Hematopoietic multipotent progenitor cell treated with erythropoietin and hydrocortisone succinate and interleukin-3 and kit ligand, for 8 days (in vitro differentiated cells): ENCODE results near the gene CAST.
"Not testable (repeated sequence)": the region's sequence is repeated elsewhere in the genome, so short reads cannot be mapped to it uniquely, and the experiment has no call there.

Source experiments
- DNase-seq: peaks from one replicate; pipeline ENCODE4 v3.0.0-alpha.2; 2015

Gene CAST

GRCh38 chr5:96785326-96786109 lies 123.3 kb downstream of the CAST start:
- no peak for DNase-seq

- no peak for DNase-seq
Measured at GRCh38 chr5:96788112-96788749, 126.1 kb downstream of the CAST start.

- DNase-seq, result no peak
Measured at GRCh38 chr5:96789794-96790330, 127.7 kb downstream of the CAST start.

- no peak for DNase-seq
Measured at GRCh38 chr5:96790961-96791504, 128.9 kb downstream of the CAST start.

GRCh38 chr5:96794757-96795156 lies 132.6 kb downstream of the CAST start:
- no peak for DNase-seq

- DNase-seq, result no peak
Measured at GRCh38 chr5:96795626-96796025, 133.4 kb downstream of the CAST start.

GRCh38 chr5:96796434-96796833 lies 134.3 kb downstream of the CAST start:
- DNase-seq, result no peak

- not testable (repeated sequence) for DNase-seq
Measured at GRCh38 chr5:96801718-96802117, 139.5 kb downstream of the CAST start.

GRCh38 chr5:96807075-96807654 lies 145.0 kb downstream of the CAST start:
- DNase-seq, result peak; percentile 80

GRCh38 chr5:96808541-96808828 lies 146.3 kb downstream of the CAST start:
- DNase-seq, result no peak

- DNase-seq, result no peak
Measured at GRCh38 chr5:96808868-96809558, 146.8 kb downstream of the CAST start.

GRCh38 chr5:96809921-96810320 lies 147.7 kb downstream of the CAST start:
- no peak for DNase-seq

- DNase-seq, result peak; percentile 45
Measured at GRCh38 chr5:96812851-96813250, 150.7 kb downstream of the CAST start.

GRCh38 chr5:96814041-96814440 lies 151.9 kb downstream of the CAST start:
- DNase-seq, result no peak

- peak; percentile 54 for DNase-seq
Measured at GRCh38 chr5:96816411-96816939, 154.3 kb downstream of the CAST start.

- DNase-seq, result no peak
Measured at GRCh38 chr5:96816991-96817390, 154.8 kb downstream of the CAST start.

- DNase-seq, result no peak
Measured at GRCh38 chr5:96817506-96817905, 155.3 kb downstream of the CAST start.

- no peak for DNase-seq
Measured at GRCh38 chr5:96818125-96818788, 156.1 kb downstream of the CAST start.

- DNase-seq, result no peak
Measured at GRCh38 chr5:96819806-96820205, 157.6 kb downstream of the CAST start.

GRCh38 chr5:96821260-96821916 lies 159.2 kb downstream of the CAST start:
- DNase-seq, result no peak

- no peak for DNase-seq
Measured at GRCh38 chr5:96822686-96823459, 160.7 kb downstream of the CAST start.
